HG03103 (cell line): ENCODE measurements around the gene ESRRB.

Experiments used
- ATAC-seq: cut with Tn5 transposase; IDR thresholded peaks from one replicate; pipeline ENCODE4 v1.9.1; 2021; ENCODE audit warnings: low read depth; ENCODE audit not compliant: unreplicated experiment

The ESRRB gene

DNA sequence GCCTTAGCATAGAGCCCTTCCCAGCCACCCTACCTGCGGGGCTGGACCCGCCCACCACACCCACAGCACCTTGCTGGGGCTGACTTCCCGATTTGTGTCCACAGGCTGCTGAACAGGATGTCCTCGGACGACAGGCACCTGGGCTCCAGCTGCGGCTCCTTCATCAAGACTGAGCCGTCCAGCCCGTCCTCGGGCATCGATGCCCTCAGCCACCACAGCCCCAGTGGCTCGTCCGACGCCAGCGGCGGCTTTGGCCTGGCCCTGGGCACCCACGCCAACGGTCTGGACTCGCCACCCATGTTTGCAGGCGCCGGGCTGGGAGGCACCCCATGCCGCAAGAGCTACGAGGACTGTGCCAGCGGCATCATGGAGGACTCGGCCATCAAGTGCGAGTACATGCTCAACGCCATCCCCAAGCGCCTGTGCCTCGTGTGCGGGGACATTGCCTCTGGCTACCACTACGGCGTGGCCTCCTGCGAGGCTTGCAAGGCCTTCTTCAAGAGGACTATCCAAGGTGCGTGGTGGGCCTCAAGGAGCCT, 63.4 kb downstream of the ESRRB start:
- no peak for ATAC-seq

DNA sequence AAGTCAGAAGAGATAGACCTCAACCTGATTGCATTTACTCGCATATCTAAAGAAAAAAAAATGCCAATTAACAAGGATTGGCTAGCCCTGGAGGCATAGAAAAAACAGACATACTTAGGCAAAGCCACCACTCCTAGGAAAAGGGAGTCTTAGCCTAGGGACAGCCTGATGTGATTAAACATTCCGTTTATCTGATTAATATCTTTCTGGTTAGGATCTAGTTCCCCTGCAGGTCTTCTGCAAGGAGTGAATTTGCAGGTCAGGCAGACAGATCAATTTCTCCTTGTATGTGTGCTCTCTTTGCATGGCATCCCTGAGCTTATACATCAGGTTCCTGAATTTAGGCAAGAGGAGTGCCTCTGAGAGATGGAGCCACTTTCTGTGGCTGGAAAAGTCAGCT, 70.5 kb downstream of the ESRRB start:
- no peak for ATAC-seq

DNA sequence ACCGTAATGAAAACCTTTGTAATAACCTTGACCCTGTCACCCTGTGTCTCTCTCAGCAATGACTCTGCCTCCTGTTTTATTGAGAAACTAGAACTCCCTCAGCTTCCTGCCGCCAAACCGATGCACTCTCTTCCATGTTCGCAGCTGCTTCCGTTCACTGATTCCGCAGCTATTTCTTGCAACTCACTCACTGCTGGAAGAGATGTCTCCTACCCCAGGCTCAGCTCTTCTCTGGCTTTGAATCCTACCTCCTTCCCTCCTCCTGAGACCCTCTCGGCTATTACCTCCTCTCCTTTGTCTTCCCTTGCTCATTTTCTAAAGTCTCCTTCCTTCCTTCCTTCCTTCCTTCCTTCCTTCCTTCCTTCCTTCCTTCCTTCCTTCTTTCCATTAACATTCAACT, 71.0 kb downstream of the ESRRB start:
- ATAC-seq = no peak

DNA sequence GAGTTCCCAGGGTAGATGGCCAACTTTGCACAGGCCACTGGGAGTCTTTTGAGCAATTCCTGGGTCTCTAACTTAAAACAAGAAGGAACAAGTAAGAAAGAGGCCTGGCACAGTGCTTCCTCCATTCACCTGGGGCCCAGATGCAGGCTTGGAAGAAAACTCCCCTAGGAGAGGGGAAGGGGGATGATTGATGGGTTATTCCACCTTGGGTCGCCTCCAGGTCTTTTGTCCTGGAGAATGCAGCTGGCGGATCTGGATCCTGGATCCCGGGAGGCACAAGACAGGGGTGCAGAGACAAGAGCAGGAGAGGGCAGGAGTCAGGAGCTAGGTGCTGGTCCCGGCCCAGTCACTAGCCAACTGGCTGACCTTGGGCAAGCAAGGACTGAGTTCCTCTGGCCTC, 74.5 kb downstream of the ESRRB start:
- ATAC-seq = no peak

DNA sequence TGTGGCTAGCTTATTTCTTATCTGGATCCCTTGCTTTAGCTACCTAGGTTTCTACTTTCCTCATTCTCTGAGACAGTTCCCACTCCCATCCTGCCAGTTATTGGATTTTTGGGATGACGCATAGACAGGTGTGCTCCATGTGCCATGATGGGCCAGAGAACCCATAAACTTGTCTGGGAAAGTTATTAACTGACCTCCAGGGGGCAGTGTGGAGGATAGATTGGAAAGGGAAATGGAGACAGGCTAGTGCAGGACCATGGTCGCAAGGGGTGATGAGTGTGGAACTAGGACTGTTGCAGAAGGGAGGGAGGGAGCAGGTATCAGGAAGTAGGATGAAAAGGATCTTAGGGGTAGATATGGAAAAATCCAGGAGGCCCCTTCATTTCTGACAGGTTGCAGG, 80.3 kb downstream of the ESRRB start:
- no peak for ATAC-seq

DNA sequence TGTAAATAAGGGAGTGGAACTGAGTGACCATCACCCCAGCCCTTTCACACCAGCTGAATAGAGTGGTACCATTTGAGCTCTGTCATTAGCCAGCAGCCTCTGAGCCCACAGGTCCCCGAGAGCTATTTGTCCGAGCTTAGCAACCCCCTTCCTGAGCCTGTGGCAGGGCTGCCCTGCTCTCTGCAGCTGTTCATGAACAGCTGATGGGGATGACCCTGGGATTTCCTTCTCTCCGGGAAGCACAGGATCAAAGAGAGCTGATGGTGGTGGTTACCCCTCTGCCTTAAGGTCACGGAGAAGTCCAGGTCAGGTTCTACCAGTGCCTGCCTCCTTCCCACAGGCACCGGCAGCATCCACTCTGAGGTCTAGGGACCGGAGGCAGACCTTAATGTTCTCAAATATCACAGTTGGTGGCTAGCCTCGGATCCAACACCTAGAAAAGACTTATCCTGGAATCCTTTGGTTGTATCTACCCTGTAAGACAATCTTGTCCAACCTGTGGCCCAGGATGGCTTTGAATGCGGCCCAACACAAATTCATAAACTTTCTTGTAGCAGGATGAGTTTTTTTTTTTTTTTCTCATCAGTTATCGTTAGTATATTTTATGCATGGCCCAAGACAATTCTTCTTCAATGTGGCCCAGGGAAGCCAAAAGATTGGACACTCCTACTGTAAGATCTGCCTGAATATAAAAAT, 81.1 kb downstream of the ESRRB start:
- no peak for ATAC-seq

DNA sequence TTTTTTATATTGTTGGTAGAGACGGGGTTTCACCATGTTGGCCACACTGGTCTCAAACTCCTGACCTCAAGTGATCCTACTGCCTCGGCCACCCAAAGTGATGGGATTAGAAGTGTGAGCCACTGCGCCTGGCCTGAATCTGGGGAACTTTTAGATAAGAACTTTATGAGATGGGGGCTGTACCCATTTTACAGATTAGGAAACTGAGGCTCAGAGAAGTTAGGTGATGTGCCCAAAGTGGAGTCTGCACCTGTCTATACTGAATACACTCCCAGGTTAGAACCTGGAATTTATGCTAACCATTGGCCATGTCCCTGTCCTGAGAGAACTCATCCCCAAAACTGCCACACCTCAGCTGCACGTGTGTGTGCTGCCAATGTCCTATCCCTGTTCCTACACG, 81.9 kb downstream of the ESRRB start:
- no peak for ATAC-seq

DNA sequence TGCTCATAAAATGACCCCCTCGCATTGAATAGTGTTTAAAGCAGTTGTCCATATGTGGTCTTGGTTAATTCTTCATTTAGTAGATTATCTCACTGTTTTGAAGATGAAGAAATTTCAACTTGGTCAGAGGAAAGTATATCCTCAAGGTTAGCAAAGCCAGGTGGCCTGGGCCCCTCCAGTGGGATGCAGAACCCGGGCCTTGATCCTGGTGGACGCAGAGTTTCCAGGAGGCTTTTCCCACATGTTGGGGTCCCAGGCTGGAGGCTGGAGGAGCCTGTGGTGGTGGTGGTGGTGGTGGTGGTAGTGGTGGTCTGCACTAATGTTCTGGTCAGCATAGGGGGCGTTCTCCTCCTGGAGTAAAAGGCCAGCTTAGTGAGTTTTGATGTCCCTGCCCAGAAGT, 85.9 kb downstream of the ESRRB start:
- no peak for ATAC-seq

DNA sequence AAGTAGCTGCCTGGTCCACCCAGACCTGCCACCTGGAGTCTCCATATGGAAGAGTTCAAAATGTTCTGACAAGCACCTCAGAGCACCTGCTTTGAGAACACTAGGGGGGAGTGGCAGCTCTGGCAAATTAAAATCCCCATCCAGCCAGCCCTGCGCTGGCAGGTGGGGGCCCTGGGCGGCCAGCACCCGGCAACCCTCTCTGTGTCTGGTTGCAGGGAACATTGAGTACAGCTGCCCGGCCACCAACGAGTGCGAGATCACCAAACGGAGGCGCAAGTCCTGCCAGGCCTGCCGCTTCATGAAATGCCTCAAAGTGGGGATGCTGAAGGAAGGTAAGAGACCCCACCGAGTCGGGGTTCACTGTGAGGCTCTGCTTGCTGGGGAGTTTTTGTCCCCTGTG, 86.4 kb downstream of the ESRRB start:
- no peak for ATAC-seq

DNA sequence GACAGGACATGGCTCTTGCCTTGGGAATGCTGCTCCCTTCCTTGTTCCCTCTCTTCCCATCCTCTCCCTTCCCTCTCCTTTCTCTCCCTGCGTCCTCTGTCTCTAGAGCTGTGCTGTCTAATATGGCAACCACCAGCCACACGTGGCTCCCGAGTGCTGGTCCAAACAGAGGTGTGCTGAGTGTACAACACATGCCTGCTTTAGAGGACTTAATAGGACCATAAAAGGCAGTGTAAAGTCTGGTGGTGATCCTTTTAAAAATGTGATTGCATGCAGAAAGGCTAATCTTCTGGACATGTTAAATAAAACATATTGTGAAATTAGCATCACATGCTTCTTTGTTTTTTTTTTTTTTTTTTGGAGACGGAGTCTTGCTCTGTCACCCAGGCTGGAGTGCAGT, 87.2 kb downstream of the ESRRB start:
- no peak for ATAC-seq

DNA sequence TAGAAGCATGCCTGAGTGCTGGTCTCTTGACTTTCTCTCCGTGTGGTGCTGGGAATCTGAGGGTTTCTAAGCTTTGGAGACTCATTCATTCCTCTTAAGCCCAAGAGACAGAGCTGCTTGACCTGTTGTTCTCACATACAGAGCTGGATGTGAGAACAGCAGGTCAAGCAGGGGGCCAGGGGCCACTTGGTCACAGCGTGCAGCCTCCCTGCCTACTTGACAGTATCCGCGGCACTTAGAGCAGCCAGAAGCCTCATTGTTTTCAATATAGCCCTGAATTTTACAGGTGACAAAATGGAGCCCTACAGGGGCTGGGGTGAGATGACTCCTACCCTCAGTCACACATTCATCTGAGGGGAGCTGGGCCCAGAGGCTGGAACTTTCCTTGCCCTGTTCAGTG, 88.9 kb downstream of the ESRRB start:
- no peak for ATAC-seq

DNA sequence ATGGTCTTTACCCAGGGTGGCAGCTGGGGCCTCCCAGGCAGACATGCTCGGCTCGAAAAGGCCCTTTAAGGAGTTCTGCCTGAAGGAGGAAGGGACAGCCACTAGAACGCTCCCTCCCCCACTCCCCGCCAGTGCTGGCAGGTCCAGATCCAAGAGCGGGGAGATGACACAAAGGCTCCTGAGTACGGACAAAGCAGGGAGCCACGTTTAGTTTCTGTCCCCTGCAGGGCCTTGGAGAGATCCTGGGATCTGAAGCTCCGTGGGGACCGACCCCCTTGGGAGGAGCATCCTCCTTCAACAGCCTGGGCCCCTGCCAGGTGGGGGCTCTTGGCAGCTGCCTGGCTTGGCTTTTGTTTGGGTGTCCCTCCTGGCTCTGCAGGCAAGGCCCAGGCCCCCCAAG, 89.7 kb downstream of the ESRRB start:
- no peak for ATAC-seq

DNA sequence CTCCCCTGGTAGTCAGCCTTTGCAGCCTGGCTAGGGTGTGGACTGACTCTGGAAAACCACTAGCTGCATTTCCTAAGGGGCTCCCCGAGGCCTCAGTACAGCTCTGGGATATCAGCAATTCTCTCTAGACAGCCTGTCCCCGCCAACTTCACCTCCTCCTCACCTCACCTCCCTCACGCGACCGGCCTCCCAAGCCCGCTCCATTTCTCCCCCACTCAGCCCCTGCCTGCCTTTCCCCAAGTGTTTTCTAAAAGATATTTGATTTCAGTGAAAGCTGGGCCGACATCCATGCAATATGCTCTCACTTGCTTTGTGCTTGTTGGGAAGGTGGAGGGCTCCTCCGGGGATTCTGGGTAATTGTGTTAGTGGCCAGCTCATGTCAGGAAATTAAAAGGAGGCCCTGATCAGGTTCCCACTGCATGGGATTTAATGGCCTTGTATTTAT, 91.8 kb downstream of the ESRRB start:
- ATAC-seq = no peak

DNA sequence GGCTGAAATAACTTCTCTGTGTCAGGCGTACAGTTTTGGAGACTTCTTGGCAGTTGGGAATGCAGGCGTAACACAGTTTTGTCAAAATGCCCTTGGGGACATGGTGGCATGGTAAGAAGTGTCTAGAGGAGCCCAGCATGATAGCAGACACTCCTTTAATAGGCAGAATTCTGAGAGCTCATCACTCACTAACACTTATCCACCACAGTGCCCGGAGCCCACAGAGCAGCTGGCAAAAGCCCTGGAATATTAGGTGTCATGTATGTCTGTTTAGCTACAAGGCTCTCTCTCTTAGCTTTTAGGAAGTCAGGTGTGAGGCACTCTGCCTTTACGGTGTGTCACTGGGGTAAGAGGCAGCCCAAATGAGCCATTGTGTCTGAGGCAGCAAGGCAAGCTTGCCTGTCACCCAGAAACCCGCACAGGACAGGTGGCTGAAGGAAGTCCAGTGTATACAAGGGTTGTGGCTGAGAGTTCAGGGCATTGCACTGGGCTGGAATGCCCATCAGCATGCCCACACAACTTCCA, 96.3 kb downstream of the ESRRB start:
- ATAC-seq = no peak

DNA sequence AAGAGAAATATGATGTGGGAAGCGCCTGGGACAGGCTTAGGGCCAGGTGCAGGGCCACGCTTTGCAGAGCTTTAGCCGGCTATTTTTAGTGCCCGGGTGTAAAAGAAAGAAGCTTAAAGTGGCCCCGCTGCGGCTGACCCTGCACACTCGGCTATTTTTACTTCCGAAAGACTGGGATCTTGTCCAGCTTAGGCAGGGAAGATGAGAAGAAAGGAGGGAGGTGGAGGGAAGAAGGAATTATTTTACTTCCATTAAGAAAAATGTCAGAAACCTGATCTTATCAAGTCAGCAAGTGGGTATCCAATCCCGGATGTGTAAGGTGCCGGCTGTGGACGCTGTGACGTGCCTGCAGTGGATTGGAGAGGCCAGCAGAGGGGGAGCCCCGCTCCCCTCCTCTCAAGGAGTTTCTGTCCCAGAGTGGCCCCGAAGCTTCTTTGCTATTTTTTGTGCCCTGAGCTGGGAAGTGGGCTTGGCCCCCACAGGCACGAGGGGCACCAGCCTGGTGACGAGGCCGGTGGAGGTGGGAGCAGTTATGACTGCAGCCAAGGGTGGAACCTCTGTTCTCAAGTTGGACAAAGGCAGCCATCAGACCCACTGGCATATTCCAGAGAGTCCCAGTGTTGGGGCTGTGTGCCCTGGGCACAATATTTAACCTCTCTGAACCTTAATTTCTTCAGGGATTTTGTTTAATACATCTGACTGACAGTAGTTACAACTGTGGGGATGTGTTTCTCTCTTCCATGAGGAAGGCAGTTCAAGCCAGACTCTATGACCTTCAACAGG, 97.7 kb downstream of the ESRRB start:
- ATAC-seq = no peak

DNA sequence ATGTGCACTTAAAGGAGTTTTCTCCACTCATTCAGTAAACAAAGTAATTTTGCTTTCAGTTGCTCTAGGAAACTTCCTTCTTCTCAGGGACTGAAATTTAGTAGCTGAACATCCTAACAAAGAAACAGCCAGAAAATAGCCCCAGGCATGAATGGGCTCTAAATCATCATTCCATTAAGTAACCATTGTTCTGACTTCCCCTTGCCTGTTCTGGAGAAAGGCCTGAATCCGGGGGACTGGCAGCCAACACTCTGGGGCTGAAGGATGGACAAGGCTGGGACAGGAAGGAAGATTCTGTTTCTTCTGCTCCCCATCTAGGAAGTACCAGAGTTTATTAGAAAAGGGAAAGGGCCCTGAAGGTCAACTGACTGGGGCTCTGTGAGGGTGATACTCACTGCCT, 104.5 kb downstream of the ESRRB start:
- ATAC-seq = no peak

DNA sequence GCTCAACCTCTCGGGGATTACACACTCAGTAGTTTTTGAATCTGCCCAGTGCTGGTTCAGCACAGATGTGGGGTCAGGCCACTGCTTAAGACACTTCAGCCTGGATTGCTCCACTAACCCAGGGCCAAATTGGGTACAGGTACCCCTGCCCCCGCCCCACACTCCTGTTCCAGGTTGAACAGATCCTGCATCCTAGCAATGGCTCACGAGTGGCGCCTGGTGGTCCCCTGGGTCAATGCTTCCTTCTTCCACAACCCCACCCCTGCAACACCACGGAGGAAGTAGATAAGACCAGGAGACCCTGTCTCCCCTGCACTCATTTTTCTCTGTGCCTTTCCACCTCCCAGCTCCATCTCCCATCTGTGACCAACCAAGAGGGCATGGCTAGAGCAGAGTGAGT, 108.4 kb downstream of the ESRRB start:
- no peak for ATAC-seq

DNA sequence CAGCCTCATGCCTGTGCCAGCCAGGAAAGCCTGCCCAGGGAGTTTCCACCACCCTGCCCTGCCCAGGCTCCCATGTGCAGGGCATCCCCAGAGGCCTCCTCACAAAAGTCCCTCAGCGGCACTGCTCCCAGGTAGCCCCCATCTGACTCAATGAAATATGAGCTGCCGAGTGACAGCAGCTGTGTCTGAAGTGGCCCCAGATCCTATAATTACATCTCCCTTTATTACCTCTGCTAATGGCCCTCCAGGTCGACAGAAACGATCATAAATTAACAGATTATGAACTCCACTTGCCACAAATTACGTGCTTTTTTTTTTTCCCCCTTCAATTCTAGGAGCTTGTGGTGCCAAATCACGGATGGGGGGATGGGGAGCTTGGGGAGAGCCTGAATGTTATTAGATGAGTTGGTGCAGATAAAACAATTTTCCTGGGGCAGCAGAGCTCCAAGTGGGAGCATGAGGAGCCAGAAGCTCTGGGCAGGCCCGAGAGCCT, 110.4 kb downstream of the ESRRB start:
- no peak for ATAC-seq

DNA sequence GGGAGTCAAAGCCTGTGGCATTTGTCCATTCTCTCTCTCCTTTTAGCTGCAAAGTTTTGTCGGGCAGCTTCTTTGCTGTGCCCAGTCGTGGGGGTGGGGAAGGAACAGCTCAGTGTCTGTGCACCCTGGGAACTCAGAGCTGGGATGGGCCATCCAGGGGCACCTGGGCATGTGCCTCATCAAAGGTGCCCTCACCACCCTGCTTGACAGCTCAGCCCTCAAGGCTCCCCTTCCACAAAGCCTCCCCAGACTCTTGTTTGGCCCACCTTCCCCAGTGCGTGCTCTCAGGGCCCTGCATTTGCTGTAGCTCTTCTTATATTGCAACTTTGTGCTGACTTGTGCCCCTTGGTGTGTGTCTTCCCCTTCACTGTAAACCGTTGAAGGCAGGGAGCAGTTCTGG, 112.6 kb downstream of the ESRRB start:
- ATAC-seq = no peak

DNA sequence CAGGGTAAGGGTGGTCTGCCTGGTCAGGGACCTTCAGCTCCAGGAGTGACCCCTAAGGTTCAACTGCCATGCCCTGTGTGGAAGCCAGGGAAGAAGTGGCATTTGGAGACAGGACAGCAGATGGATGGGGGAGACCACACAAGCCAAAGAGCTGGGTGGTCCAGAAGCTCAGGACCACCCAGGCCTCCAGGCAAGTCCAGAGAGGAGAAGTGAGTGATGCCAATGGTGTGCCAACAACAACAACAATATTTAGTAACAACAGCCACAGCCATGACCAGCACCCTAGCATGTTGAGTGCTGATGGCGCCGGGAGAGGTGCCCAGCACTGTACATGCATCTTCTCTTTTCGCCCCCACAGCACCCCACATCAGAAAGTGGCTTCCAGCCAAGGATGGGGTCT, 113.7 kb downstream of the ESRRB start:
- no peak for ATAC-seq

DNA sequence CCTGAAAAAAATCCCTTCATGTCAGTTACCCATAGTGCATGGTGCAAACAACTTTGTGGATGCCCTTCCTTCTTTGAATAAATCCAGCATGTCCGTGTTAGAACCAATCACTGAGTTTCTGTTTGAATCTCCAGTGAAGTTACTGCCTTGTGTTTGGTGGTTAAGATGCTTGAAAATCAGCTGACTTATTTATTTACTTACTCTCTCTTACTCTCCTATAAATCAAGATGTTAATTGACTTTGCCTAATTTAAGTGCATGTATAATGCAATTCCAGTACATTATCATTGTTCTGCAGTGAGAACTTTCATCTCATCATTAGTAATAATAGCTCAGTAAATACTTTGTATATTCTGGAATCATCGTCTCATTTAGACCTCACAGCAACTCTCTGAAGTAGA, 114.2 kb downstream of the ESRRB start:
- ATAC-seq = no peak

DNA sequence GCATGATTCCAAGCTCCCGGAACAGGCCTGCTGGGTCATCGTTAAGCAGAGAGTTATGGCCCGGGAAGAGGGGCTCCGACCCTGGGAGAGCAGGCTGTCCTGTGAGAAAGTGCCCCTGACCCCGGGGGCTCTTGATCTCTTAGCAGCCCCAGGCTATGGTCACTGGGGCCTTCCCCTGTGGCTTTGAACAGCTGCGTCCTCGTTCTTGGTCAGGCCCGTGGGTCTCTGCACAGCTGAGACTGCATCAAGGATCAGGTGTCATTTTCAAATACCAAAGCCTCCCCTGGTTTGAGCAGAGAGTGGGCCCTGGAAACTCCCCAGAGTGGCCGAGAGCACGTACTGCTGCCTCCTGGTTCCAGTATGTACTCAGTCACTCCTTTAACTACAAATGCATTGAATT, 114.8 kb downstream of the ESRRB start:
- ATAC-seq = no peak
